ENCODE data around the gene ANTXR2. TPM values are rescaled to one million over a fixed set of nuclear protein-coding genes. Genes with fewer than 3 reads are reported as not detected.

ANTXR2 gene
- total and polyA plus RNA-seq, 9 of the 15 experiments (the other 6 are each of a cell fraction or from before 2014, with no cell fraction given) = 10.1 to 83.8 (median 60.3) TPM

GRCh38 chr4:80072228-80072743 is 743 bp downstream of the ANTXR2 start (continued):
- TF ChIP-seq HMGN3 (IDR thresholded peaks at IDR 0.05; ENCODE audit: borderline replicate concordance, extremely low read depth, insufficient read length, low read depth, low read length) = no peak
- no peak for TF ChIP-seq TEAD4 (IDR thresholded peaks at IDR 0.05; ENCODE audit: low read length)
- TF ChIP-seq TEAD4 (CRISPR knock-in tag; IDR thresholded peaks at IDR 0.05; ENCODE audit: borderline replicate concordance) = no peak
- TF ChIP-seq, protein P1, sequence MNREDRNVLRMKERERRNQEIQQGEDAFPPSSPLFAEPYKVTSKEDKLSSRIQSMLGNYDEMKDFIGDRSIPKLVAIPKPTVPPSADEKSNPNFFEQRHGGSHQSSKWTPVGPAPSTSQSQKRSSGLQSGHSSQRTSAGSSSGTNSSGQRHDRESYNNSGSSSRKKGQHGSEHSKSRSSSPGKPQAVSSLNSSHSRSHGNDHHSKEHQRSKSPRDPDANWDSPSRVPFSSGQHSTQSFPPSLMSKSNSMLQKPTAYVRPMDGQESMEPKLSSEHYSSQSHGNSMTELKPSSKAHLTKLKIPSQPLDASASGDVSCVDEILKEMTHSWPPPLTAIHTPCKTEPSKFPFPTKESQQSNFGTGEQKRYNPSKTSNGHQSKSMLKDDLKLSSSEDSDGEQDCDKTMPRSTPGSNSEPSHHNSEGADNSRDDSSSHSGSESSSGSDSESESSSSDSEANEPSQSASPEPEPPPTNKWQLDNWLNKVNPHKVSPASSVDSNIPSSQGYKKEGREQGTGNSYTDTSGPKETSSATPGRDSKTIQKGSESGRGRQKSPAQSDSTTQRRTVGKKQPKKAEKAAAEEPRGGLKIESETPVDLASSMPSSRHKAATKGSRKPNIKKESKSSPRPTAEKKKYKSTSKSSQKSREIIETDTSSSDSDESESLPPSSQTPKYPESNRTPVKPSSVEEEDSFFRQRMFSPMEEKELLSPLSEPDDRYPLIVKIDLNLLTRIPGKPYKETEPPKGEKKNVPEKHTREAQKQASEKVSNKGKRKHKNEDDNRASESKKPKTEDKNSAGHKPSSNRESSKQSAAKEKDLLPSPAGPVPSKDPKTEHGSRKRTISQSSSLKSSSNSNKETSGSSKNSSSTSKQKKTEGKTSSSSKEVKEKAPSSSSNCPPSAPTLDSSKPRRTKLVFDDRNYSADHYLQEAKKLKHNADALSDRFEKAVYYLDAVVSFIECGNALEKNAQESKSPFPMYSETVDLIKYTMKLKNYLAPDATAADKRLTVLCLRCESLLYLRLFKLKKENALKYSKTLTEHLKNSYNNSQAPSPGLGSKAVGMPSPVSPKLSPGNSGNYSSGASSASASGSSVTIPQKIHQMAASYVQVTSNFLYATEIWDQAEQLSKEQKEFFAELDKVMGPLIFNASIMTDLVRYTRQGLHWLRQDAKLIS (CRISPR knock-in tag; IDR thresholded peaks at IDR 0.05) = no peak
- no peak for TF ChIP-seq ETV5 (CRISPR knock-in tag; IDR thresholded peaks at IDR 0.05; ENCODE audit: low read depth)
- TF ChIP-seq FOXM1 (IDR thresholded peaks at IDR 0.05; ENCODE audit: low read depth) = no peak
- no peak for TF ChIP-seq FOXM1 (CRISPR knock-in tag; IDR thresholded peaks at IDR 0.05; ENCODE audit: low read depth)
- TF ChIP-seq SMARCC2 (IDR thresholded peaks at IDR 0.05; ENCODE audit: low read depth) = no peak
- TF ChIP-seq ZNF668 (CRISPR knock-in tag; IDR thresholded peaks at IDR 0.05) = no peak
- TF ChIP-seq SOX6 (IDR thresholded peaks at IDR 0.05) = no peak
- TF ChIP-seq ZNF655 (CRISPR knock-in tag; IDR thresholded peaks at IDR 0.05) = no peak
- TF ChIP-seq JUNB (CRISPR knock-in tag; conservative IDR thresholded peaks at IDR 0.05) = no peak
- no peak for TF ChIP-seq YBX1 (IDR thresholded peaks at IDR 0.05)
- no peak for TF ChIP-seq ZBED1 (IDR thresholded peaks at IDR 0.05)
- no peak for TF ChIP-seq ZC3H8 (IDR thresholded peaks at IDR 0.05)
- peak; percentile 27; the same call in 1 of the 2 replicates for TF ChIP-seq ZNF316 (IDR thresholded peaks at IDR 0.05)
- TF ChIP-seq ZNF354B (CRISPR knock-in tag; IDR thresholded peaks at IDR 0.05) = no peak
- no peak for TF ChIP-seq ZNF57 (CRISPR knock-in tag; IDR thresholded peaks at IDR 0.05)
- TF ChIP-seq L3MBTL2 (IDR thresholded peaks at IDR 0.05) = no peak
- no peak for TF ChIP-seq LARP7 (IDR thresholded peaks at IDR 0.05)
- TF ChIP-seq EGR1 (conservative IDR thresholded peaks at IDR 0.05) = peak; percentile 86
- TF ChIP-seq ZNF507 (tag; conservative IDR thresholded peaks at IDR 0.05) = no peak

Data from K562 (cell line).